ENCODE results near the gene BTBD9. TPM values are rescaled to one million over a fixed set of nuclear protein-coding genes. Genes with fewer than 3 reads are reported as not detected.

Gene BTBD9
- total and polyA plus RNA-seq, 2 experiments from 2014 or later: 10.0 to 13.7 TPM

DNA sequence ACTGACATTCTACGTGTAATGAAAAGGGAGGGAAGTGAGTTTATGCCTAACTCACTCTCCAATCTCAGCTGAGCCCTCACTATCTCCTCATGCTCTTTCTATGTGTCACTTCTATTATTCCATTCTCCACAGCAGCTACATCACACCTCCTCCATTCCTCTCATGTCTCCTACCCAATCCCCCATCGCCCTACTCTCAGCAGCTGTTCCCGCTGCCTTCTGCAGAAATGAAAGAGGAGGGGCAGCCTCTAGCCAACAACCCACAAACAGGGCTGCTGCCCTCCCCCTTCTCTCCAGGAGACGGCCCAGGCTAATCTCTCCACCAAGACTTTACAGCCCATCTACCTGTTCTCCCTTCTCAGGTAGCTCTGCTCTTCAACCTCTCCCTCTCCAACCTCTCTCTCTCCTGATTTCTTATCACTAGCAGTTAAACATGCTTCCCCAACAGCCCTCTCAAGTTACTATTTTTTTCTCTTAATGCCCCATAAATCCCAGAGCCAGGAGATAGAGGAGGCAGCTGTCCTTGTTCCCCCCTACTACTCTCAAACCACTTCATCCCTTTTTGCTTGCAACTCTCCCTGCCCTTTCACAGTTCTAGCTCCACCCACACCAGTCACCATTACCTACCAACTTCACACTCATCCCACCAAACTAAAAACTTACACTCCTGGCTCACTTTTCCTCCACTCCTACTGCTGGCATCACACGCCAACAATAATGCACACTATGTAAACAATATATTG lies 136.5 kb downstream of the BTBD9 start:
- Histone ChIP-seq H3K9me3 (ENCODE audit: low read depth) (no peaks in the 10 kb centered on the region), H3K4me3 (no peak overlapping the region), H4K20me1 (ENCODE audit: insufficient read depth) (no peaks in the 10 kb centered on the region), H2AFZ (no peak overlapping the region), H3K9ac (no peak overlapping the region), H3K79me2 (ENCODE audit: insufficient read depth) (no peaks in the 10 kb centered on the region), H3F3A (ENCODE audit: insufficient read depth) (no peaks in the 10 kb centered on the region), H3K27ac (no peak overlapping the region), H3K4me1 (ENCODE audit: insufficient read depth) (peaks cover 7% of the 10 kb centered on the region; the same call in 1 of the 2 replicates), H3K4me2 (ENCODE audit: unreplicated experiment) (no peak overlapping the region), H3K27me3 (replicated peaks; ENCODE audit: insufficient read depth) (no peaks in the 10 kb centered on the region), H3K36me3 (ENCODE audit: low read depth) (no peaks in the 10 kb centered on the region), H3K9me2 (ENCODE audit: insufficient read depth) (no peaks in the 10 kb centered on the region)
- TF ChIP-seq EZH2phosphoT487 (IDR thresholded peaks at IDR 0.05; ENCODE audit: insufficient read depth, low read depth) (no peak), EZH2 (IDR thresholded peaks at IDR 0.05; ENCODE audit: insufficient read depth, poor library complexity, severe bottlenecking) (no peak)
- 96 to 98% methylated on average over 5 of the region's 5 CpGs for WGBS, 2 experiments (ENCODE audit: low coverage in 1 of 2, low lambda C conversion rate in 2 of 2, missing lambda C conversion rate in 2 of 2)
- in situ Hi-C loops (cut with MboI): no loop called here
- DNase-seq: no peak

DNA sequence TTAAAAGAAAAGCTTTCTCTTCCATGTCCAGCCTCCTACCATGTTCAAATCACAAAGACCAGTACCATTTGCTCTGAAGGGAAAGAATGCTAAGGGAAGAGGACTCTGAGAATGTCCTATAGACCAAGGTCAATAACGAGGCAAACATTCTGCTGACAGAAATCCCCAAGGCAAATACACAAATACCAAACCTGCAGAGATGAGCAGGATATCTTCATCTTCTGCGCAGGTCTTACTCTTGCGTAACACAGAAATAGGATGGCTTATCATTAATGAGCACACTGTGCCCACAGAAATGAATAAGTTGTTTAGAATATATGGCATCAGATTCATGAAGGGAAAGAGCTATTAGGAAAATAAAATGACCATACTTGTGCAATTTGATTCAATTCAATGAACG lies 137.3 kb downstream of the BTBD9 start:
- in situ Hi-C loops (cut with MboI): no loop called here
- Histone ChIP-seq H3K4me1 (ENCODE audit: insufficient read depth) (peaks cover 7% of the 10 kb centered on the region; the same call in 1 of the 2 replicates), H3K9ac (no peak overlapping the region), H3F3A (ENCODE audit: insufficient read depth) (no peaks in the 10 kb centered on the region), H4K20me1 (ENCODE audit: insufficient read depth) (no peaks in the 10 kb centered on the region), H3K27me3 (replicated peaks; ENCODE audit: insufficient read depth) (no peaks in the 10 kb centered on the region), H3K27ac (no peak overlapping the region), H3K4me2 (ENCODE audit: unreplicated experiment) (no peak overlapping the region), H3K9me2 (ENCODE audit: insufficient read depth) (no peaks in the 10 kb centered on the region), H2AFZ (no peak overlapping the region), H3K79me2 (ENCODE audit: insufficient read depth) (no peaks in the 10 kb centered on the region), H3K36me3 (ENCODE audit: low read depth) (no peaks in the 10 kb centered on the region), H3K4me3 (no peak overlapping the region), H3K9me3 (ENCODE audit: low read depth) (no peaks in the 10 kb centered on the region)
- 92 to 94% methylated on average over 4 of the region's 4 CpGs for WGBS, 2 experiments (ENCODE audit: low coverage in 1 of 2, low lambda C conversion rate in 2 of 2, missing lambda C conversion rate in 2 of 2)
- TF ChIP-seq EZH2phosphoT487 (IDR thresholded peaks at IDR 0.05; ENCODE audit: insufficient read depth, low read depth) (no peak), EZH2 (IDR thresholded peaks at IDR 0.05; ENCODE audit: insufficient read depth, poor library complexity, severe bottlenecking) (no peak)
- no peak for DNase-seq

GRCh38 chr6:38501931-38502330 lies 137.8 kb downstream of the BTBD9 start:
- no peak for TF ChIP-seq EZH2phosphoT487 (IDR thresholded peaks at IDR 0.05; ENCODE audit: insufficient read depth, low read depth)
- no peak for TF ChIP-seq EZH2 (IDR thresholded peaks at IDR 0.05; ENCODE audit: insufficient read depth, poor library complexity, severe bottlenecking)
- Histone ChIP-seq H3K9me3 (ENCODE audit: low read depth) (no peaks in the 10 kb centered on the region), H3K4me3 (no peak overlapping the region), H4K20me1 (ENCODE audit: insufficient read depth) (no peaks in the 10 kb centered on the region), H2AFZ (no peak overlapping the region), H3K27me3 (replicated peaks; ENCODE audit: insufficient read depth) (no peaks in the 10 kb centered on the region), H3K4me1 (ENCODE audit: insufficient read depth) (peaks cover 7% of the 10 kb centered on the region; the same call in 1 of the 2 replicates), H3K36me3 (ENCODE audit: low read depth) (no peaks in the 10 kb centered on the region), H3K27ac (no peak overlapping the region), H3K4me2 (ENCODE audit: unreplicated experiment) (no peak overlapping the region), H3K9me2 (ENCODE audit: insufficient read depth) (no peaks in the 10 kb centered on the region), H3K79me2 (ENCODE audit: insufficient read depth) (no peaks in the 10 kb centered on the region), H3F3A (ENCODE audit: insufficient read depth) (no peaks in the 10 kb centered on the region), H3K9ac (no peak overlapping the region)
- in situ Hi-C loops (cut with MboI): no loop called here
- 0% methylated on average over 1 of the region's 1 CpG for WGBS, 2 experiments (ENCODE audit: low coverage in 1 of 2, low lambda C conversion rate in 2 of 2, missing lambda C conversion rate in 2 of 2)
- no peak for DNase-seq

GRCh38 chr6:38499529-38500096 lies 140.1 kb downstream of the BTBD9 start:
- no peaks in the 10 kb centered on the region for H3K9me3 ChIP-seq (ENCODE audit: low read depth)
- H4K20me1 ChIP-seq (ENCODE audit: insufficient read depth): no peaks in the 10 kb centered on the region
- H3K4me3 ChIP-seq: no peak overlapping the region
- TF ChIP-seq EZH2phosphoT487 (IDR thresholded peaks at IDR 0.05; ENCODE audit: insufficient read depth, low read depth) (no peak), EZH2 (IDR thresholded peaks at IDR 0.05; ENCODE audit: insufficient read depth, poor library complexity, severe bottlenecking) (no peak)
- H2AFZ ChIP-seq: no peak overlapping the region
- no peaks in the 10 kb centered on the region for H3K36me3 ChIP-seq (ENCODE audit: low read depth)
- H3K27ac ChIP-seq: no peak overlapping the region
- 38 to 51% methylated on average over 5 of the region's 5 CpGs for WGBS, 2 experiments (ENCODE audit: low coverage in 1 of 2, low lambda C conversion rate in 2 of 2, missing lambda C conversion rate in 2 of 2)
- peaks cover 7% of the 10 kb centered on the region; the same call in 1 of the 2 replicates for H3K4me1 ChIP-seq (ENCODE audit: insufficient read depth)
- no peaks in the 10 kb centered on the region for H3K27me3 ChIP-seq (replicated peaks; ENCODE audit: insufficient read depth)
- peak; percentile 26 for DNase-seq
- H3K9me2 ChIP-seq (ENCODE audit: insufficient read depth): no peaks in the 10 kb centered on the region
- H3F3A ChIP-seq (ENCODE audit: insufficient read depth): no peaks in the 10 kb centered on the region
- no peaks in the 10 kb centered on the region for H3K79me2 ChIP-seq (ENCODE audit: insufficient read depth)
- in situ Hi-C loops (cut with MboI): loop anchor here (25.0 kb wide), 2 partner anchors 462 to 787 kb away; no protein-coding TSS in a partner anchor
- H3K4me2 ChIP-seq (ENCODE audit: unreplicated experiment): peak overlapping the region; percentile 22
- H3K9ac ChIP-seq: no peak overlapping the region

Data from GM23248 (cell line).